Activated CD8-positive, alpha-beta T cell treated with anti-CD3 and anti-CD28 coated beads for 36 hours (primary cell): Measurements from ENCODE around the gene BOLA2B. TPM values are rescaled to one million over a fixed set of nuclear protein-coding genes. Genes with fewer than 3 reads are reported as not detected.
"Not testable (repeated sequence)": the region's sequence is repeated elsewhere in the genome, so short reads cannot be mapped to it uniquely, and the experiment has no call there.

Source experiments
- ATAC-seq: fragments of 200-7000 bp; cut with Tn5 transposase; one replicate; pipeline ENCODE4 v1.10.0; 2021; ENCODE audit warnings: mild to moderate bottlenecking, moderate library complexity
- CTCF ChIA-PET: fragments of 350-600 bp; sonication (Branson Sonifier 250); formaldehyde crosslinking; loops from one replicate; lab custom pipeline; 2021; ENCODE audit warnings: antibody characterized with exemption; lab: Charles Lee
- POLR2A ChIA-PET: fragments of 350-600 bp; sonication (Branson Sonifier 250); formaldehyde crosslinking; loops from one replicate; lab custom pipeline; 2021; ENCODE audit warnings: antibody characterized with exemption; lab: Charles Lee
- DNase-seq: peaks from one replicate; pipeline ENCODE4 v3.0.0-alpha.2; 2020
- H3K27ac Mint-ChIP-seq: one replicate; pipeline ENCODE4 v1.8.0; 2021; ENCODE audit warnings: mild to moderate bottlenecking, mixed read lengths
- H3K27me3 Mint-ChIP-seq: one replicate; pipeline ENCODE4 v1.8.0; 2021; ENCODE audit warnings: mixed read lengths
- H3K36me3 Mint-ChIP-seq: one replicate; pipeline ENCODE4 v1.8.0; 2021; ENCODE audit warnings: low read depth, mixed read lengths
- H3K4me1 Mint-ChIP-seq: one replicate; pipeline ENCODE4 v1.8.0; 2021; ENCODE audit warnings: low read depth, mixed read lengths
- H3K4me3 Mint-ChIP-seq: one replicate; pipeline ENCODE4 v1.8.0; 2021; ENCODE audit warnings: mild to moderate bottlenecking, moderate library complexity, mixed read lengths
- H3K9me3 Mint-ChIP-seq: one replicate; pipeline ENCODE4 v1.8.0; 2021; ENCODE audit warnings: mixed read lengths
- CTCF ChIP-seq: fragments of 200-600 bp; IDR thresholded peaks from one replicate; pipeline ENCODE4 v1.8.0; 2022; ENCODE audit warnings: antibody characterized with exemption, mild to moderate bottlenecking
- intact Hi-C: fragments of 100-400 bp; cut with micrococcal nuclease; formaldehyde crosslinking; loops from one replicate; pipeline ENCODE4 v1.10.0; 2022
- total RNA-seq, 2 experiments: library from RNA; stranded (reverse); gene quantifications; one replicate each; pipeline ENCODE4 v1.2.3, GENCODE V29; 2021

BOLA2B gene
- total RNA-seq, 2 experiments from 2014 or later, result 248 to 254 TPM

GRCh38 chr16:30173054-30173453 lies 20.4 kb downstream of the BOLA2B start:
- POLR2A ChIA-PET, result interaction anchor here (0.6 kb wide), 1 partner anchor 12 kb away, joined by 3 read pairs; no protein-coding TSS in a partner anchor
- no peak for TF ChIP-seq CTCF
- CTCF ChIA-PET, result no interaction called here
- peaks cover 2% of the 10 kb centered on the region for H3K4me1 Mint-ChIP-seq
- no peaks in the 10 kb centered on the region for H3K27me3 Mint-ChIP-seq
- H3K9me3 Mint-ChIP-seq, result no peaks in the 10 kb centered on the region
- no peaks in the 10 kb centered on the region for H3K36me3 Mint-ChIP-seq
- ATAC-seq (no peak), DNase-seq (no peak)
- intact Hi-C loops, result no loop called here
- H3K27ac Mint-ChIP-seq, result no peak overlapping the region
- H3K4me3 Mint-ChIP-seq, result no peak overlapping the region

- DNase-seq, intact Hi-C loops, POLR2A ChIA-PET, CTCF ChIA-PET, H3K36me3 Mint-ChIP-seq, ATAC-seq, H3K9me3 Mint-ChIP-seq, H3K27ac Mint-ChIP-seq, H3K4me3 Mint-ChIP-seq, H3K27me3 Mint-ChIP-seq: not testable (repeated sequence)
- peaks cover 19% of the 10 kb centered on the region for H3K4me1 Mint-ChIP-seq
Measured at GRCh38 chr16:30170145-30170544, 23.3 kb downstream of the BOLA2B start.

- ATAC-seq, intact Hi-C loops, H3K9me3 Mint-ChIP-seq, CTCF ChIA-PET, POLR2A ChIA-PET, H3K27me3 Mint-ChIP-seq, DNase-seq, H3K27ac Mint-ChIP-seq, H3K36me3 Mint-ChIP-seq, H3K4me3 Mint-ChIP-seq: not testable (repeated sequence)
- H3K4me1 Mint-ChIP-seq, result peaks cover 25% of the 10 kb centered on the region
Measured at GRCh38 chr16:30169416-30169815, 24.1 kb downstream of the BOLA2B start.

GRCh38 chr16:30168746-30169145 lies 24.7 kb downstream of the BOLA2B start:
- POLR2A ChIA-PET, H3K36me3 Mint-ChIP-seq, ATAC-seq, H3K4me3 Mint-ChIP-seq, H3K9me3 Mint-ChIP-seq, DNase-seq, intact Hi-C loops, CTCF ChIA-PET, H3K27me3 Mint-ChIP-seq, H3K27ac Mint-ChIP-seq: not testable (repeated sequence)
- peaks cover 27% of the 10 kb centered on the region for H3K4me1 Mint-ChIP-seq

GRCh38 chr16:30166202-30166902 lies 27.1 kb downstream of the BOLA2B start:
- ATAC-seq, result peak; percentile 64

GRCh38 chr16:30163538-30163937 lies 29.9 kb downstream of the BOLA2B start:
- Mint-ChIP-seq H3K27me3 (no peaks in the 10 kb centered on the region), H3K4me3 (no peak overlapping the region), H3K27ac (no peak overlapping the region), H3K9me3 (no peaks in the 10 kb centered on the region), H3K36me3 (peaks cover 1% of the 10 kb centered on the region), H3K4me1 (peaks cover 35% of the 10 kb centered on the region)
- CTCF ChIA-PET, result no interaction called here
- POLR2A ChIA-PET, result interaction anchor here (0.6 to 0.7 kb wide), 2 partner anchors 61 to 98 kb away, joined by 3 to 4 read pairs; partner anchors contain the start of gene ALDOA
- ATAC-seq (no peak), DNase-seq (no peak)
- intact Hi-C loops, result no loop called here
- no peak for TF ChIP-seq CTCF

More at GRCh38 chr16:30166202-30166902, 27.1 kb downstream of the BOLA2B start:
- no peak for TF ChIP-seq CTCF
- ChIA-PET CTCF (no interaction called here), POLR2A (interaction anchor here (0.6 kb wide), 1 partner anchor 352 kb away, joined by 3 read pairs; no protein-coding TSS in a partner anchor)
- Mint-ChIP-seq H3K27ac (peak overlapping the region; percentile 35), H3K4me3 (no peak overlapping the region), H3K27me3 (no peaks in the 10 kb centered on the region), H3K36me3 (peaks cover 1% of the 10 kb centered on the region), H3K4me1 (peaks cover 35% of the 10 kb centered on the region), H3K9me3 (no peaks in the 10 kb centered on the region)
- intact Hi-C loops, result no loop called here
- DNase-seq, result peak; percentile 18
